A673 (cell line): ENCODE results near the gene ROR2. TPM values are rescaled to one million over a fixed set of nuclear protein-coding genes. Genes with fewer than 3 reads are reported as not detected.

ENCODE experiments used
- BruUV-seq: library from RNA; stranded (reverse); fragments of 400-500 nt; replicated peaks from 2 replicates; lab custom pipeline; 2021; lab: Mats Ljungman, UMichigan
- CTCF ChIA-PET: fragments of 300-600 bp; sonication (Branson Sonifier 250); formaldehyde crosslinking; loops from one replicate; lab custom pipeline; 2022; ENCODE audit warnings: antibody characterized with exemption; lab: Charles Lee
- POLR2A ChIA-PET: fragments of 300-600 bp; sonication (Branson Sonifier 250); formaldehyde crosslinking; loops from one replicate; lab custom pipeline; 2022; ENCODE audit warnings: antibody characterized with exemption; ENCODE audit not compliant: low non-redundant PET; lab: Charles Lee
- DNase-seq: peaks from one replicate; pipeline ENCODE4 v3.0.0-alpha.2; 2015; ENCODE audit warnings: low spot score
- H3K27ac ChIP-seq: fragments of 200-600 bp; sonication (generic); 2 replicates; pipeline ENCODE4 v1.5.1; 2016; ENCODE audit warnings: mixed run types, low read depth, mild to moderate bottlenecking, mixed read lengths, antibody characterized with exemption, low read length; ENCODE audit not compliant: poor library complexity, severe bottlenecking
- H3K27me3 ChIP-seq: fragments of 200-600 bp; sonication (generic); replicated peaks from 2 replicates; pipeline ENCODE4 v1.6.1; 2017; ENCODE audit warnings: mixed run types, low read depth, mild to moderate bottlenecking, mixed read lengths, antibody characterized with exemption, low read length; ENCODE audit not compliant: insufficient read depth, poor library complexity
- H3K36me3 ChIP-seq: fragments of 200-600 bp; sonication (generic); 2 replicates; pipeline ENCODE4 v1.6.1; 2016; ENCODE audit warnings: mixed run types, mild to moderate bottlenecking, mixed read lengths, antibody characterized with exemption, low read length; ENCODE audit not compliant: insufficient read depth, poor library complexity, severe bottlenecking
- H3K4me1 ChIP-seq: fragments of 200-600 bp; sonication (generic); 2 replicates; pipeline ENCODE4 v1.6.1; 2017; ENCODE audit warnings: mixed run types, mild to moderate bottlenecking, mixed read lengths, antibody characterized with exemption, low read length; ENCODE audit not compliant: insufficient read depth, poor library complexity, severe bottlenecking
- H3K4me3 ChIP-seq: fragments of 200-600 bp; sonication (generic); 2 replicates; pipeline ENCODE4 v1.5.1; 2016; ENCODE audit warnings: low read depth, mixed run types, mild to moderate bottlenecking, mixed read lengths, low read length; ENCODE audit not compliant: poor library complexity, severe bottlenecking
- H3K9me3 ChIP-seq: fragments of 200-600 bp; sonication (generic); 2 replicates; pipeline ENCODE4 v1.6.1; 2016; ENCODE audit warnings: mixed run types, low read depth, mild to moderate bottlenecking, mixed read lengths, antibody characterized with exemption, low read length; ENCODE audit not compliant: poor library complexity, severe bottlenecking
- EZH2 ChIP-seq: fragments of 200-600 bp; sonication (generic); IDR thresholded peaks from 2 replicates; pipeline ENCODE4 v1.6.1; 2017; ENCODE audit warnings: borderline replicate concordance, low read depth, mild to moderate bottlenecking, mixed read lengths, antibody characterized with exemption, low read length; ENCODE audit not compliant: poor library complexity, severe bottlenecking
- intact Hi-C: fragments of 100-400 bp; cut with micrococcal nuclease; formaldehyde crosslinking; loops from one replicate; pipeline ENCODE4 v1.10.0; 2022; ENCODE audit not compliant: unreplicated experiment
- total RNA-seq: library from RNA; stranded (reverse); gene quantifications from 2 replicates; pipeline ENCODE4 v1.2.3, GENCODE V29; 2021
- TF ChIP-seq, protein P1 (sequence below): fragments of 300-800, 200-600 bp; sonication (generic); conservative IDR thresholded peaks from 2 replicates; pipeline ENCODE4 v1.5.1; 2017; ENCODE audit warnings: low read depth, mild to moderate bottlenecking, antibody characterized with exemption, low read length, moderate library complexity, mixed read lengths

The ROR2 gene
- total RNA-seq, 1 experiment from 2014 or later = 12.3 TPM

DNA sequence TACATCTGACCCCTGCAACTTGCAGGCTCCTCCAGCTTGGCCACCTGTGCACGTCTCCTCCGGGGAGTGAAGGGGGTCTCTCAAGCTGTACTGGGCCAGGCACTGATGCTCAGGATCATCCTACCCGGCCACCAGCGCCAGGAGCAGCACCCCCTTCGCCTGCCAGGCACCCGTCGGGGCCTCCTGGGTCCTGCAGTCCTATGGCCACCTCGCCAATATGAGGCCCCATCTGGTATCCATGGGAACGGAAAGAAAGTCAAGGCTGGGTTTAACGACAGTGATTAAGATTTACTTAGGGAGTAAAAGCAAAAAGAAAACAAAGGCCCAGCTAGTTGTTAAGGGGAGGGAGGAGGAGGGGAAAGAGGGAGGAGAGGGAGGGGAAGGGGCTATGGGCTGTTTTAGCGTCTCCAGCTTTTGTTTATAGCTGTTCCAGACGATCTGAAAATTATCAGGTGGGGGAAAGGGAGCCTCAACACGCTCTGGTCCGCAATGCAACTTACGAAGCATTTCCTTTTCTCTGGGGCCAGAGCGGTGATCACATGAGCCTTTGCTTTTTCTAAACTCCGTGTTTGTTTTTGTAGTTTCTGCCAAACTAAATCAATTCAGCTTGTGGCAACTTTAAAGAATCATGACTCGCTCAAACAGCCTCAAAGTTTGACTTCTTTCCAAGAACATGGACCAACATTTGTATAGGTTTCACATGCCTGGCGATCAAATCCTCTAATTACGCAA lies 132.4 kb downstream of the ROR2 start:
- H3K27me3 ChIP-seq = no peaks in the 10 kb centered on the region
- no peaks in the 10 kb centered on the region for H3K36me3 ChIP-seq
- peak overlapping the region; percentile 5 for H3K27ac ChIP-seq
- intact Hi-C loops = no loop called here
- no TSS peak for BruUV-seq
- ChIA-PET POLR2A (no interaction called here), CTCF (interaction anchor here (0.6 kb wide), 1 partner anchor 136 kb away, joined by 9 read pairs; no protein-coding TSS in a partner anchor)
- TF ChIP-seq EZH2 = no peak
- TF ChIP-seq, protein P1, sequence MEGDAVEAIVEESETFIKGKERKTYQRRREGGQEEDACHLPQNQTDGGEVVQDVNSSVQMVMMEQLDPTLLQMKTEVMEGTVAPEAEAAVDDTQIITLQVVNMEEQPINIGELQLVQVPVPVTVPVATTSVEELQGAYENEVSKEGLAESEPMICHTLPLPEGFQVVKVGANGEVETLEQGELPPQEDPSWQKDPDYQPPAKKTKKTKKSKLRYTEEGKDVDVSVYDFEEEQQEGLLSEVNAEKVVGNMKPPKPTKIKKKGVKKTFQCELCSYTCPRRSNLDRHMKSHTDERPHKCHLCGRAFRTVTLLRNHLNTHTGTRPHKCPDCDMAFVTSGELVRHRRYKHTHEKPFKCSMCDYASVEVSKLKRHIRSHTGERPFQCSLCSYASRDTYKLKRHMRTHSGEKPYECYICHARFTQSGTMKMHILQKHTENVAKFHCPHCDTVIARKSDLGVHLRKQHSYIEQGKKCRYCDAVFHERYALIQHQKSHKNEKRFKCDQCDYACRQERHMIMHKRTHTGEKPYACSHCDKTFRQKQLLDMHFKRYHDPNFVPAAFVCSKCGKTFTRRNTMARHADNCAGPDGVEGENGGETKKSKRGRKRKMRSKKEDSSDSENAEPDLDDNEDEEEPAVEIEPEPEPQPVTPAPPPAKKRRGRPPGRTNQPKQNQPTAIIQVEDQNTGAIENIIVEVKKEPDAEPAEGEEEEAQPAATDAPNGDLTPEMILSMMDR = no peak
- peaks cover 10% of the 10 kb centered on the region for H3K4me1 ChIP-seq
- H3K9me3 ChIP-seq = no peaks in the 10 kb centered on the region
- no peak overlapping the region for H3K4me3 ChIP-seq
- DNase-seq = peak; percentile 54

DNA sequence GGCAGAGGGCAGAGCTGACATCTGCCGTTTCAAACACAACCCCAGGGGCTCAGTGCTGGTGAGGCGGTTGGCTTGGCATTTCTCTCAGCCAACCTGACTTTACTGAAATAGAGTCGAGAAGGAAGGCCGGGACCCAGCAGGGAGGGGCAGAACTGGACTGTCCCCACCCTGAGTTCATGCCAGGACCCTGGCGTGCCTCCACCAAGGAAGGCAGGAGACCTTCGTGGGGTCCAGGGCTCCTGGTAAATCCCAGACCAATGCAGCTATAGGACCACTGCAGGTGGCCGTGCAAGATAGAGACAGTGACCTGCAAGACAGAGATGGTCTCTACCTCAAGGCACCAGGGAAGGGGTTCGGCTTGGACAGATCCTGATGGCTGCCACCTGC lies 132.9 kb downstream of the ROR2 start:
- Histone ChIP-seq H3K9me3 (no peaks in the 10 kb centered on the region), H3K4me3 (no peak overlapping the region), H3K27ac (peak overlapping the region; percentile 5), H3K27me3 (no peaks in the 10 kb centered on the region), H3K4me1 (peaks cover 10% of the 10 kb centered on the region), H3K36me3 (no peaks in the 10 kb centered on the region)
- TF ChIP-seq, protein P1 = no peak
- TF ChIP-seq EZH2 = no peak
- DNase-seq = no peak
- CTCF ChIA-PET = interaction anchor here (0.6 kb wide), 1 partner anchor 136 kb away, joined by 9 read pairs; no protein-coding TSS in a partner anchor
- no TSS peak for BruUV-seq
- POLR2A ChIA-PET = no interaction called here
- intact Hi-C loops = no loop called here

DNA sequence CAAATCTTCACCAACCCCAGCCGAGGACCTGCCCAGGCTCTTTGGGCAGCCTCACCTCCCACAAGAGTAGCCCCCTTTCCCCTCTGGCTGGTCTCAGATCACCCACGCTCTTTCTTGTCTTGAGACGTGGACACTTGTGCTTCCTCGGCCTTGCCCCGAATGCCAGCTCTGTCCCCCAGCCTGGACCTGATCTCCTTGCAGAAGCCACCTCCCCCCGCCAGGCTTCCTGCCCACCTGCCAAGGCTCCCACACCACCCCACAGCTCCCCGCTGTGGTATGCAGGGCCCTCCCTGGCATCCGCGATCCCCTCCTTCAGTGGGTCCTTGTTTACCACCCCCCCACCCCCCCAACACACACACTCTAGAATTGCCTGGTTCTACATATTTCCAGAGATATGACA lies 133.7 kb downstream of the ROR2 start:
- ChIA-PET CTCF (no interaction called here), POLR2A (no interaction called here)
- no peak for DNase-seq
- Histone ChIP-seq H3K4me1 (peaks cover 10% of the 10 kb centered on the region), H3K27ac (no peak overlapping the region), H3K27me3 (no peaks in the 10 kb centered on the region), H3K4me3 (no peak overlapping the region), H3K36me3 (no peaks in the 10 kb centered on the region), H3K9me3 (no peaks in the 10 kb centered on the region)
- BruUV-seq = no TSS peak
- intact Hi-C loops = no loop called here
- TF ChIP-seq, protein P1 = no peak
- TF ChIP-seq EZH2 = no peak
